PC-3 (cell line): ENCODE data around the gene WFDC6. TPM values are rescaled to one million over a fixed set of nuclear protein-coding genes. Genes with fewer than 3 reads are reported as not detected.

Source experiments
- ATAC-seq: fragments of 200-7000 bp; cut with Tn5 transposase; 2 replicates; pipeline ENCODE4 v1.9.1; 2020; ENCODE audit warnings: mild to moderate bottlenecking, moderate library complexity
- BruUV-seq: library from RNA; stranded (reverse); fragments of 400-500 nt; replicated peaks from 2 replicates; lab custom pipeline; 2021; lab: Mats Ljungman, UMichigan
- CTCF ChIA-PET: fragments of 300-600 bp; sonication (Branson Sonifier 250); formaldehyde crosslinking; loops from one replicate; lab custom pipeline; 2022; ENCODE audit warnings: antibody characterized with exemption; lab: Charles Lee
- POLR2A ChIA-PET: fragments of 300-600 bp; sonication (Branson Sonifier 250); formaldehyde crosslinking; loops from one replicate; lab custom pipeline; 2022; ENCODE audit warnings: antibody characterized with exemption; ENCODE audit not compliant: unreplicated experiment; lab: Charles Lee
- DNase-seq: peaks from one replicate; pipeline ENCODE4 v3.0.0-alpha.2; 2015
- H2AFZ ChIP-seq: fragments of 300-600 bp; sonication (generic); 2 replicates; pipeline ENCODE4 v1.6.0; 2016; ENCODE audit warnings: antibody characterized with exemption, low read length
- H3F3A ChIP-seq: fragments of 300-600 bp; sonication (generic); one replicate; pipeline ENCODE4 v1.6.0; 2017; ENCODE audit warnings: antibody characterized with exemption, low read length, control low read depth, mild to moderate bottlenecking; ENCODE audit not compliant: unreplicated experiment
- H3K27ac ChIP-seq: fragments of 300-600 bp; sonication (generic); 2 replicates; pipeline ENCODE4 v1.5.1; 2016; ENCODE audit warnings: mild to moderate bottlenecking, low read length
- H3K27me3 ChIP-seq: fragments of 300-600 bp; sonication (generic); 2 replicates; pipeline ENCODE4 v1.6.1; 2016; ENCODE audit warnings: low read length, mixed read lengths
- H3K36me3 ChIP-seq: fragments of 300-600 bp; sonication (generic); 2 replicates; pipeline ENCODE4 v1.6.1; 2016; ENCODE audit warnings: low read depth, mixed run types, low read length, mixed read lengths
- H3K4me1 ChIP-seq: fragments of 300-600 bp; sonication (generic); 2 replicates; pipeline ENCODE4 v1.5.1; 2016; ENCODE audit warnings: low read length; ENCODE audit not compliant: insufficient read depth
- H3K4me2 ChIP-seq: fragments of 300-600 bp; sonication (generic); 2 replicates; pipeline ENCODE4 v1.6.0; 2016; ENCODE audit warnings: low read length
- H3K4me3 ChIP-seq: fragments of 300-600 bp; sonication (generic); 2 replicates; pipeline ENCODE4 v1.5.1; 2016; ENCODE audit warnings: mild to moderate bottlenecking, low read length, mixed read lengths
- H3K79me2 ChIP-seq: fragments of 300-600 bp; sonication (generic); 2 replicates; pipeline ENCODE4 v1.6.1; 2017; ENCODE audit warnings: low read length, mixed read lengths
- H3K9ac ChIP-seq: fragments of 300-600 bp; sonication (generic); 2 replicates; pipeline ENCODE4 v1.6.0; 2016; ENCODE audit warnings: mild to moderate bottlenecking, low read length
- H3K9me2 ChIP-seq: fragments of 300-600 bp; sonication (generic); replicated peaks from 2 replicates; pipeline ENCODE4 v1.6.1; 2016; ENCODE audit warnings: mixed run types, low read length, mixed read lengths
- H3K9me3 ChIP-seq: fragments of 300-600 bp; sonication (generic); 2 replicates; pipeline ENCODE4 v1.6.1; 2016; ENCODE audit warnings: low read length, mixed read lengths
- H4K20me1 ChIP-seq: fragments of 300-600 bp; sonication (generic); 2 replicates; pipeline ENCODE4 v1.6.1; 2016; ENCODE audit warnings: low read length, mixed read lengths
- CTCF ChIP-seq: fragments of 300-600 bp; sonication (generic); conservative IDR thresholded peaks from 2 replicates; pipeline ENCODE4 v1.5.1; 2017; ENCODE audit warnings: antibody characterized with exemption, low read depth, mild to moderate bottlenecking, low read length
- EZH2 ChIP-seq: fragments of 300-600 bp; sonication (generic); IDR thresholded peaks from one replicate; pipeline ENCODE4 v1.6.1; 2017; ENCODE audit warnings: antibody characterized with exemption, mild to moderate bottlenecking, low read length; ENCODE audit not compliant: unreplicated experiment
- EZH2phosphoT487 ChIP-seq: fragments of 300-600 bp; sonication (generic); IDR thresholded peaks from 2 replicates; pipeline ENCODE4 v1.6.1; 2018; ENCODE audit warnings: mild to moderate bottlenecking, antibody characterized with exemption, low read length, borderline replicate concordance
- intact Hi-C: fragments of 100-400 bp; cut with micrococcal nuclease; formaldehyde crosslinking; loops from 2 replicates; pipeline ENCODE4 v1.9.0; 2023
- total RNA-seq: library from RNA; depleted of rRNA; stranded (reverse); fragments of >200 nt; gene quantifications from 2 replicates; pipeline ENCODE4 v1.2.3, GENCODE V29; 2014

The WFDC6 gene
- total RNA-seq, 1 experiment from 2014 or later: not detected

- POLR2A ChIA-PET: no interaction called here
- TF ChIP-seq CTCF (no peak), EZH2 (no peak), EZH2phosphoT487 (no peak)
- H3K4me1 ChIP-seq: peaks cover 21% of the 10 kb centered on the region
- H4K20me1 ChIP-seq: no peaks in the 10 kb centered on the region
- no peak overlapping the region for H2AFZ ChIP-seq
- no peaks in the 10 kb centered on the region for H3K36me3 ChIP-seq
- H3K9me3 ChIP-seq: no peaks in the 10 kb centered on the region
- ATAC-seq: no peak
- H3K9ac ChIP-seq: no peak overlapping the region
- H3F3A ChIP-seq: no peaks in the 10 kb centered on the region
- H3K27ac ChIP-seq: no peak overlapping the region
- no peaks in the 10 kb centered on the region for H3K9me2 ChIP-seq
- intact Hi-C loops: no loop called here
- no peaks in the 10 kb centered on the region for H3K27me3 ChIP-seq
- no TSS peak for BruUV-seq
- no peaks in the 10 kb centered on the region for H3K79me2 ChIP-seq
- H3K4me3 ChIP-seq: no peak overlapping the region
- CTCF ChIA-PET: no interaction called here
- no peak overlapping the region for H3K4me2 ChIP-seq
- no peak for DNase-seq
Measured at GRCh38 chr20:45510242-45510862, 28.9 kb downstream of the WFDC6 start.

- H2AFZ ChIP-seq: no peak overlapping the region
- DNase-seq: no peak
- POLR2A ChIA-PET: interaction anchor here (0.6 kb wide), 1 partner anchor 305 kb away, joined by 3 read pairs; no protein-coding TSS in a partner anchor
- intact Hi-C loops: no loop called here
- H3K27ac ChIP-seq: no peak overlapping the region
- no peak for ATAC-seq
- CTCF ChIA-PET: no interaction called here
- H3K9me3 ChIP-seq: no peaks in the 10 kb centered on the region
- no peaks in the 10 kb centered on the region for H4K20me1 ChIP-seq
- no peak overlapping the region for H3K4me2 ChIP-seq
- BruUV-seq: no TSS peak
- H3K9me2 ChIP-seq: no peaks in the 10 kb centered on the region
- no peak for TF ChIP-seq EZH2phosphoT487
- TF ChIP-seq EZH2: no peak
- TF ChIP-seq CTCF: no peak
- H3K9ac ChIP-seq: no peak overlapping the region
- H3F3A ChIP-seq: no peaks in the 10 kb centered on the region
- no peaks in the 10 kb centered on the region for H3K27me3 ChIP-seq
- no peaks in the 10 kb centered on the region for H3K79me2 ChIP-seq
- H3K4me3 ChIP-seq: no peak overlapping the region
- H3K4me1 ChIP-seq: peaks cover 21% of the 10 kb centered on the region
- H3K36me3 ChIP-seq: no peaks in the 10 kb centered on the region
Measured at GRCh38 chr20:45509091-45509490, 30.2 kb downstream of the WFDC6 start.

GRCh38 chr20:45508068-45508886 lies 31.0 kb downstream of the WFDC6 start:
- POLR2A ChIA-PET: no interaction called here
- H3K79me2 ChIP-seq: no peaks in the 10 kb centered on the region
- intact Hi-C loops: no loop called here
- H3K36me3 ChIP-seq: no peaks in the 10 kb centered on the region
- H3K4me1 ChIP-seq: peaks cover 21% of the 10 kb centered on the region
- H4K20me1 ChIP-seq: no peaks in the 10 kb centered on the region
- H3K27ac ChIP-seq: peak overlapping the region; percentile 83
- DNase-seq (peak; percentile 50), ATAC-seq (peak; percentile 26)
- BruUV-seq: no TSS peak
- H3K27me3 ChIP-seq: no peaks in the 10 kb centered on the region
- no peak overlapping the region for H2AFZ ChIP-seq
- no peaks in the 10 kb centered on the region for H3K9me3 ChIP-seq
- no peak overlapping the region for H3K4me3 ChIP-seq
- CTCF ChIA-PET: no interaction called here
- H3K9ac ChIP-seq: no peak overlapping the region; the same call in 1 of the 2 replicates
- no peaks in the 10 kb centered on the region for H3F3A ChIP-seq
- TF ChIP-seq EZH2 (no peak), CTCF (no peak)
- H3K4me2 ChIP-seq: no peak overlapping the region
- H3K9me2 ChIP-seq: no peaks in the 10 kb centered on the region
